Cardiac septum (tissue), 1 donor: ENCODE results near the gene SIRPG. TPM values are rescaled to one million over a fixed set of nuclear protein-coding genes. Genes with fewer than 3 reads are reported as not detected.
"Not testable (repeated sequence)": the region's sequence is repeated elsewhere in the genome, so short reads cannot be mapped to it uniquely, and the experiment has no call there.

Source experiments
- DNase-seq: peaks from one replicate; pipeline ENCODE4 v3.0.0-alpha.2; 2020; ENCODE audit warnings: low spot score
- intact Hi-C: fragments of 100-400 bp; cut with DNase I; formaldehyde crosslinking; loops from one replicate; pipeline ENCODE4 v1.14.0; 2022
- total RNA-seq: library from RNA; stranded (reverse); fragmentation: NEBNext Ultra II Directional; extraction: Animal tissue kit (Norgen Biotek cat#: 25700); gene quantifications from one replicate; pipeline ENCODE4 v1.2.1, GENCODE V29; 2021
- donor health status: DM: no; HTN: no; CAD: no.

Gene SIRPG
- total RNA-seq, 1 donor from 2014 or later: not detected

DNA sequence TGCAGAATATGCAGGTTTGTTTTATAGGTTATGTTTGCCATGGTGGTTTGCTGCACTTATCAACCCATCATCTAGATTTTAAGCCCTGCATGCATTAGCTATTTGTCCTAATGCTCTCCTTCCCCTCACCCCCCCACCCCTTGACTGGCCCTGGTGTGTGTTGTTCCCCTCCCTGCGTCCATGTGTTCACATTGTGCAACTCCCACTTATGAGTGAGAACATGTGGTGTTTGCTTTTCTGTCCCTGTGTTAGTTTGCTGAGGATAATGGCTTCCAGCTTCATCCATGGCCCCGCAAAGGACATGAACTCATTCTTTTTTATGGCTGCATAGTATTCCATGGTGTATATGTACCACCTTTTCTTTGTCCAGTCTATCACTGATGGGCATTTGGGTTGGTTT is 18.9 kb downstream of the SIRPG start:
- DNase-seq, intact Hi-C loops: not testable (repeated sequence)

DNA sequence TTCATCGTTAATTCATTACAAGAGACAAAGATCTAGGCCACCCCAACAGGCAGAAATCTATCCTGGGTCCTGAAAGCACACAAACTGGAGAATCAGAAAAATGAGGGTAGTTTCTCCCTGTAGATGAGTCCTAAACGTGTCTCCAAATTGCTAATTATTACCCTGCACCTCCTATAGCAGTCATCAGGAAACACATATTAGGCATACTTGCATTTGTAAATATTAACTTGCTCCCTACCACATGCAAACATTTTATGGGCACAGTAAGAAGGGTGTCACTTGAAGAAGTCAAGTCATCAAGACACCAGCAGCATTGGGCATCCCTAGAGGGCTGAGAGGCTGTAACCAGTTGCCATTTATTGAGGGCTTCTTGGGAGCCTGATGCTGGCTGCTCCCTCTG is 19.8 kb downstream of the SIRPG start:
- no peak for DNase-seq
- intact Hi-C loops: no loop called here

DNA sequence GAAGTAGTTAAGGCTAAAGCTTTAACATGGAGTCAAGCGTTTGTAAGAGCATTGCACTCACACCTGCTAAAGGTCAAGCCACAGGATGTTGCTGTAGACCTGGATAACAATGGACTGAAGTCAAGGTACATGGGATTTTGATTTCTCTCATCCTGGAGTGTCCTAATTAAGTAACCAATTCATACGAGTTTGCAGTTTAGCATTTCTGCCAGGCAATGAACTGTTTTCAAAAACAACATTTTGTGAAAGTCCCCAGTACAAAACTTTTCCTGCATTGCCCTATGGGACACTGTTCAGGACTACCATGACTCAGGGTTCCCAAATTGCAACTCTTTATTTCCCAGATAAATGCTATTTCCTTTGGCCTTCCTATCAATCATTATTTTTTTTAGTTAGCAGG is 20.4 kb downstream of the SIRPG start:
- no peak for DNase-seq
- intact Hi-C loops: no loop called here

DNA sequence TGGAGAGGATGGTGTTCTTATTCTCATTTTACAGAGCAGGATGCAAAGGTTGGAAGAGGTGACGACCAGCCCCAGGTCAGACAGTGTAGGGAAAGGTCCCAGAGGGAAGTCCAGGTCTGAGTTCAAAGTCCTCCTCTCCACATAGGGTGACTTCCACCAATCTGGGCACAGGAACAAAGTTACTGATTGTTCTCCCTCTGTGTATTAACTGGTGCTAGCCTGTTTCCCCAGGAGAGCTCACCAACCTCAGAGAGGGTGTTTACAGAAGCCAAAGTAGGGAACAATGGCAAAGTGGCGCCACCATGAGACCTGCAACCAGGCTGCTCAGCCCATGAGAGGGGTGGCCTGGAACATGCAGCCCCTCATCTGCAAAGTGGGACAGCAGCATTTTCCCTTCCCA is 21.0 kb downstream of the SIRPG start:
- no peak for DNase-seq

DNA sequence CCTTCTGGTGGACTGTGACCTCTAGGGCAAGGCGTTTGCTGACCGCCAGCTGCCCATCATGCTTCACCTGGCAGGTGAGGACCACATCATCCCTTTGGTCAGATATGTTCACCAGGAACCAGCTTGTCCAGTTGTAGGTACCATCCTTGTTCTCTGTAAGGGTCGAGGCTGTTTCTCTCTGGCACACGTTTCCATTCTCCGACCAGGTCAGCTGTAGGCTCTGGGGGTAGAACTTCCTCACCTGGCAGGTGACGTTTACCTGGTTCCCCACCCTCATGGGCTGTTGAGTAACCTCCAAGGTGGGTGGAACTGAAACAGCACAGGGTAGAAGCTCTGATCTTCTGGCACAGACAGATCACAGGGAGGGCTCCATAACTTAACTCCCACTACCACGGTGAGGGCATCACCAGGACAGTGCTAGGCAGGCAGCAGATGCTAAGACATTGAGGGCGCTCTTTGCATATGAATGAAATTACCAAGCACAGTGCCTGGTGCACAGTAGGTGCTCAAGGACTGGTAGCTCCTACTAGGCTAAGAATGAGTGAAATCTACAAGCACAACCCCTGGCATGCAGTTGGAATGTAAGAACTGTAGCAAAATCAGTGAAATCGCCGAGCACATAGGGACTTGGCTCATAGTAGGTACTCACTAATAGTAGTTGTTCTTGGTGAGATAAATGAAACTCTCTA is 22.1 kb downstream of the SIRPG start:
- intact Hi-C loops: no loop called here
- DNase-seq: no peak

More for the DNA sequence above, 21.0 kb downstream of the SIRPG start:
- intact Hi-C loops: no loop called here

DNA sequence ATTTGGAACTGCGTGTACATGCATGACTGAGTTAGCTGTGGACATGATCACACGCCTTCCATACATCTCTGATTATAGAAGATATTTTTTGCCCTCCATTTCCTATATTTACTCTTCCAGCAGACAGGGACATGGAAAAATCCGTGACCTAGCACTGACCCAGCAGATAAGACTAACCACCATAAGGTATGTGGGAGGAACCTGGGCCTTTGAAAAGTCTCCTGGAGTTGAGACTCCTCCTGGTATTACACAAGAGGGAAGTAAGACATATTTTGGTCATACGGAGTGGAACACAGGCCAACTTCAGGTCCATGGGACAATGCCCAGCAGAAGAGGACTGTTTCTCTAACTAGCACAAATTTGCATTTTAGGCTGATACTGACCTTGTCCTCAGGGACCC is 24.0 kb downstream of the SIRPG start:
- DNase-seq: no peak

DNA sequence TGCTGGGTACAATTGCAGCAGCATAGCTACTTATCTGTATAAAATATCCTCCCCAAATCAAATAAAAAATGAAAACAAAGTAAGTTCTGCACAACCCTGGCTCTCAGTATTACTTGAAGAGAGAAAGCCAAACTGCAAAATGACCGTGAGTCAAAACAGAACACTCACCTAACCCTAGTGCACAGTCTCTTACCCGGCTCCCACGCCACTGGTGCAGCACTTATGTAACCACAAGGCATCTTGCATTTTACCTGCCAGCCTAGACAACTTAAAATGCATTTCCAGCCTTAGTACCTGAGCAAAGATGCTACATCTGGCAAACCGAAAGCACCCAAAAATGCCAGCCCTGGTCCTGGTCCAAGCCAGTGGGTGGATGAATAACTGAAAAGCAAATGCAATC is 25.4 kb downstream of the SIRPG start:
- intact Hi-C loops: no loop called here
- DNase-seq: no peak

More for the DNA sequence above, 24.0 kb downstream of the SIRPG start:
- intact Hi-C loops: no loop called here

DNA sequence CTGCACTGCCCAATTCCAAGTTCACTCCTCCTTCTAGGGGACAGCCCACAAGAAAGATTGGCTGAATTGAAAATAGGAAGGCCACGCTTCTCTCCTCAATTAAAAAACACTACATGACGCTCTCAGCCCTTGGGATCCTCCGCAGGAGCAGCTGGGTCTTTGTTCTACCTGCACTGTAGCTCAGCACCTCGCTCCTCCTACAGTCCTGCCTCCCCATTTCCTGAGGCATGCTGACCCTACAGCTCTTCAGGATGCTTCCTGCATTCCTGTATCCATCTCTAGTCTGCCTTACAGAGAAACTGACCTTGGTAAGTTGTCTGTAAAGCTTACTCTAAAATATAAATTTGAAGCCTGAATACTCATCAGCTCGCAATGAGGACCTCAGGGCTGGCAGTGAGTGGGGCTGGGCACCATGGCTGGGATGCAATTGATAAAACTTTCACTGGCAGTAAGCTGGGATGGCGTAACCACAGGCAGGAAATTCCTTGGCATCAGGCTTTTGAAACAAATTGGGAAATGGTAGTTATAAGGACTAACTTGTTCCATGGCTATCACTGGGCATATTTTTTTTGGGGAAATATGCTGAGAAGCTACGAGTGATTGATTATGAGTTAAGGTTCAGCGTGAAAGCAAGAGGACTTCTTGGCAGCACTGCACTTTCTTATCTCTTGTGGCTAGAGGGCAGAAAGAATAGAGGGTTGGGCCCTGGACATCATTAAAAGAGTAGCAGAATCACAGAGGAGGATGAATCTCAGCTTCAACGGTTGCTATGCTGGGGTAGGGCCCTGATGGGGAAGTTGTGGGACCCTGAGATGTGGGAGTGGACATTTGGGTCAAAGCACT is 26.0 kb downstream of the SIRPG start:
- intact Hi-C loops: no loop called here
- DNase-seq: no peak

DNA sequence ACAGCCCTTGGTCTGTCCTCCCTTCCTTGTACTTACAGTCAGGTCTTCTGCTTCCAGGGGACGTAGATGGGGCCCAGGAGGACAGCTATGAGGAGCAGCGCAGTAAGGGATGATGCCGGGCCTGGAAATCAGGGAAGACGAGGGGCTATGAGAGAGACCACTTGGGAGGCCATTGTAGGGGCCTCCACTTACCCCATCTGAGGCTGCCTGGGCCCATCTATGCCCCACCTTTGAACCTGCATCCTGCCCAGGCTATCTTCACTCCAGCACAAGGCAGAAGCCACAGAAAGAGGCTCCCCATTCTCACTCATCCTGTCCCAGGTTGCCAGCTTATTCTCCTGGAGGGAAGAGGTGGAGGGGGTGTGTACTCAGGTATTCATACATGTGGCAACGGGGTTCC is 27.4 kb downstream of the SIRPG start:
- no peak for DNase-seq
- intact Hi-C loops: no loop called here

DNA sequence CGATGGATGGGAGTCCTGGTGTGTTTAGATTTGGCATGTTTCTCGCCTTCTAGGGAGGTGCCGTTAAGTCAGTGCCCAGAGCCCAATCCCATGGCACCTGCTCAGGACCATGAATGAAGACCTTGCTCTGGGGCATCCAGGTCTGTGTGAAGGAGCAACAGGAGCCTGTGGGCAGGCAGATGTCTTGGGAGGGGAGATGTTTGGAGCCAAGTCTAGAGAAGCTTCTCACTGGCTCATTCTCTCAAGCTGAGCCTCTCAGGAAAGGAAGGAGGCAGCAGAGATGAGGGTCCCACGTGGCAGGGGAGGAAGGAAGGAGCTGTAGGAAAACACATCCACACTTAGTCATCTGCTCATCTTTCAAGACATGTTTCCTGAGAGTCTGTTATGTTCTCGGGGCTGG is 28.3 kb downstream of the SIRPG start:
- intact Hi-C loops: no loop called here

DNA sequence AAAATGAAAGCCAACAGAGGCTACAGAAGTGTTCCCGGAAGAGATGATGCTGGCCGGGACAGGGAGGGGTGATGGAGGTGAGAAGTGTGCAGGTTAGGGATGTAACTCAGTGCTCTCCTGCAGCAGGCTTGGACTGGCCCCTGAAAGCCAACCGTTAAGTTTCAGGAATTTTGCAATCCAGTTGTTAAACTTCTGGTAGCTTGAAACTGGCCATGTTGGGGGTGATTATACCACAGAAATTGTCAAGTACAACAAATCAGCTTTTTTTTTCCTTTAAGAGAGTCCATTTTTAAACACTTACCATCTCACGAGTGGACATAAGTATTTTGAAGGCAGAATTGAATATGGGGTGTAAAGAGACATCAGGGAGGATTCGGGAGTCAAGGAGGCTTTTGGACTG is 29.0 kb downstream of the SIRPG start:
- no peak for DNase-seq
- intact Hi-C loops: no loop called here

More for the DNA sequence above, 28.3 kb downstream of the SIRPG start:
- no peak for DNase-seq

DNA sequence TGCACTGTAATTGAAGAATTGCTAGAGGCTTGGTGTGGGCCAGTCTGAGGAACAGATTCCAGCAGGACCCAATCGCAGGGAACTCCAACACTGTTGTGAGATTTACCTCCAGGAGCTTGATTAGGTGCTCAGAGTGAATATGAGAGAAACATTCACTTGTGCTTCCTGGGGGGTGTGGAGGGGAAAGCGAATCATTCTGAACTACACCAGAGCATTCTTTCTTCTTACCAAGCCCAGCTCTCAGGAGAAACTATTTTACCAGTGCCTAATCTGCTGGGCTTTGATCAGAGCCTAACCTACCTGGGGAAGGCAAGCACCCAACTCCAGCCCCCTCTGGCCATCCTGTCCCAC is 30.4 kb downstream of the SIRPG start:
- intact Hi-C loops: no loop called here

DNA sequence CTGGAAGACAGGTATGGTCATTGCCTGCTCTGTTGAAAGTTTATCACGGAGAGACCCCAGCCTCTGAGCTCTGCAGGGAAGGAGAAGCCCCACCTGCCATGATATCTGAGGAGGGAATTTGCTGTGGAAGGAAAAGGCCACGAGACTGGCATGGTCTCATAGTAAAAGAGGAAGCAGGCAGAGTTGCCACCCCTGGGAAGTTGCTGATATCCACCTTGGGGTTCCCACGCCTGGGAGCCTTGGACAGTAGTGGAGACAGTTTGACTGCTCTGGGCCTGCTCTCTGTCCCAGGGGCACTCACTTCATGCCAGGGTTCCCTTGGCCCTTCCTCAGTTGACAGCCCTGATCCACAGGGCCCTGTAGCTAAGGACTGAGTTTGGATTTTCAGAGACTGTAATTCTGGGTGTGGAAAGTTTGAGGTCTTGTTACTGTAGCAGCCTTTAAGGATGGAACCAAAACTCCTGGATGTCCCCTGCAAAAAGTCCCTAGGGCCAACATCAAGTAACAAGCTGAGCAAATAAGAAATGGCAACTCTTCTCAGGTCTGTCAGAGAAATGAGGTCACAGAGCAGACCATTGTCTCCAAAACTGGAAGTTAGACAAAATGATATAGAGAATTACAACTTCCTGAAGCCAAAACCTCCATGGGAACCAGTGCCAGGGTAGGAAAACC is 30.9 kb downstream of the SIRPG start:
- no peak for DNase-seq
- intact Hi-C loops: no loop called here

More for the DNA sequence above, 30.4 kb downstream of the SIRPG start:
- no peak for DNase-seq

DNA sequence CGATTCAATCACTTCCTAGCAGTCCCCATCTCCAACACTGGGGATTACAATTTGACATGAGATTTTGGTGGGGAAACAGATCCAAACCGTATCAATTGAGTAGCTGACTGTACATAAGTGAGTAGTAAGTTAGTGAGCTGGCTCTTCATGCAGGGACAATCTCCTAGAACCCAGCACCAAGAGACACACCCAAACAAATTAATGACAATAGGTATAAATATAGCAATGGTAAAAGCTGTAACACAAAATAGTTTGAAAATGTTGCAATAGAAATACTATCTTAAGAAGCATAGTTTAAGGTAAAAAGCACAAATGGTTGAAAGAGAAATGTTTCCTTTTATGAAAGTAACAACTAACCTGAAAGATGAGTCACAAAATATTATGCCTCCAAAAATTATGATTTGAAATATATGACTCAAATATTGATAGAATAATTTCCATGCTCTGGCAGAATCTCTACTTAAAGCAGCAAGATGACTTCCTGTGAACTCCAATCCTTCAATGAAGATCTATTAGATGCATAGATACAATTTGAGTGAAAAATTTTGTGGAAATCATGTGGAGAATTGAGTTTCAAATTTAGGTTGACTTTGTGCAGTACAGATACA is 32.4 kb downstream of the SIRPG start:
- intact Hi-C loops: no loop called here
- no peak for DNase-seq

DNA sequence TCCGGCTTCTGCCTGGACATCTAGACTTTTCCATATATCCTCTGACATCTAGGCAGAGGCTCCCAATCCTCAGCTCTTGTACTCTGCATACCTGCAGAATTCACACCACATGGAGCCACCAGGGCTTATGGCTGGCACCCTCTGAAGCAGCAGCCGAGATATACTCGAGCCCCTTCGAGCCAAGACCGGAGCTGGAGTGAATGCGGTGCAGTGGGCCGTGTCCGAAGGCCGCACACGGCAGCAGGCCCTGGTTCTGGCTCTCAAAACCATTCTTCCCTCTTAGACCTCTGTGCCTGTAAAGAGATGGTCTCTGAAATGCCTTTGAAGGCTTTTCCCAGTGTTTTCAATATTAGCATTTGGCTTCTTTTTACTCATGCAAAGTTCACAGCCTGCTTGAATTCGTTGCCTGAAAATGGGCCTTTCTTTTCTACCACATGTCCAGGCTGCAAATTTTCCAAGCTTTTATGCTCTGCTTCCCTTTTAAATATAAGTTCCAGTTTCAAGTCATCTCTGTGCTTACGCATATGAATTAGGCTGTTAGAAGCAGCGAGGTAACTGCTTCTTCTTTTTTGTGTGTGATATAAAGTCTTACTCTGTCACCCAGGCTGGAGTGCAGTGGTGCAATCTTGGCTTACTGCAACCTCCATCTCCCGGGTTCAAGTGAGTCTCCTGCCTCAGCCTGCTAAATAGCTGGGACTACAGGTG is 33.9 kb downstream of the SIRPG start:
- no peak for DNase-seq
- intact Hi-C loops: no loop called here

DNA sequence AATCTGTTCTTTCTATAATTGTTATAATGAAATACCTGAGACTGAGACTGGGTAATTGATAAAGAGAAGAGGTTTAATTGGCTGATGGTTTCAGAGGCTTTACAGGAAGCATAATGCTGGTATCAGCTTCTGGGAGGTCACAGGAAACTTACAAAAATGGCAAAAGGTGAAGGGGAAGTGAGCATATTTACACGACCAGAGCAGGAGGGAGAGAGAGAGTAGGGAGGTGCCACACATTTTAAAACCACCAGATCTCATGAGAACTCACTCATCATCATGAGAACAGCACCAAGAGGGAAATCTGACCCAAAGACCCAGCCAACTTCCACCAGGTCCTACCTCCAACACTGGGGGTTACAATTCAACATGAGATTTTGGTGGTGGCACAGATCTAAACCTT is 35.1 kb downstream of the SIRPG start:
- intact Hi-C loops: no loop called here
- no peak for DNase-seq

DNA sequence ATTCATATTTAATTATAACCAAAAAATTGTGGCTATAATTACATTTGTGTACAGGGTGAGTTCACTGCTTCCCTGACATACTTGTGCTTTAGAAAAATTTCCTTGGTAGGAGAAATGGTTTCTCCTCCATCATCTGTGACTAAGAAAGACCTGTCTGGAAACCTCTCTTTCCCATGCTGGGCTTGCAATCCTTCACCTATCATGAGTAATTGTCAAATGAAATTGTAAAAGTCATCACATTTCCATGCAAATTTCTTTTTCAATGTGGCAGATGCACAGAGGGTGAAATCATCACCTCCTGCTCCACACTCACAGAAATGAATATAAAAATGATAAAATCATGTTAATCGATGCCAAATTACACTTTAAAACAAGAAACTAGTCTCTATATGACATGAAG is 36.3 kb downstream of the SIRPG start:
- intact Hi-C loops: no loop called here
- DNase-seq: no peak

DNA sequence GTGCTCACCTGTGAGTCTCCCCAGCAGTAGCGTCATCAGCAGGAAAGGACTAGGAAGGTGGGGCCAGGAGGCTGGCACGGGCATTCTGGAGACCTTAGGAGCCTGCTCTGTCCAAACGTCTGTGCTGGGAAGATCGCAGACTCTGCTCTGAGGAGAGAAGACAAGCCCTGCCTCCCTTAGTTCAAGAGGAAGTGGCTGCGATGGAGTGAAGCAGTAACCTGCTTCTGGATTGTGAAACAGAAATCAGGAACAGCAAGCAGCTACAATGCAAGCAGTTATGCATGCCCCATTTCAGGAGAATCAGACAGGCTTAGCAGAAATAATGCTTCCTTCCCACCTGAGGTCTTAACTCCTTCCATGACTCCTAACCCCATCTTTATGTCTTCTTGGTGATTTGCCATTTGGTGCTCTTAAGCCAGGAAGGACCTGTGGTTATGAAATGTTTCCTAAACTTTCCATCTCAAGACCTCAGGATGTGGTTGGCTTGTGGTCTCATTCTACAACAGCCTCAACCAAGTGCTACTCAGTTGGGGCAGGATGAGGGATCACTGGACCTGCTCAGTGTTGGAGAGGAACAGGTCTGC is 37.6 kb downstream of the SIRPG start, which contains the start of gene SIRPB1:
SIRPB1 (minus strand) TSS at position 149 of the 584 bp plus-strand sequence; CDS start at position 84, 65 bp downstream.
- intact Hi-C loops: no loop called here
- DNase-seq: no peak

DNA sequence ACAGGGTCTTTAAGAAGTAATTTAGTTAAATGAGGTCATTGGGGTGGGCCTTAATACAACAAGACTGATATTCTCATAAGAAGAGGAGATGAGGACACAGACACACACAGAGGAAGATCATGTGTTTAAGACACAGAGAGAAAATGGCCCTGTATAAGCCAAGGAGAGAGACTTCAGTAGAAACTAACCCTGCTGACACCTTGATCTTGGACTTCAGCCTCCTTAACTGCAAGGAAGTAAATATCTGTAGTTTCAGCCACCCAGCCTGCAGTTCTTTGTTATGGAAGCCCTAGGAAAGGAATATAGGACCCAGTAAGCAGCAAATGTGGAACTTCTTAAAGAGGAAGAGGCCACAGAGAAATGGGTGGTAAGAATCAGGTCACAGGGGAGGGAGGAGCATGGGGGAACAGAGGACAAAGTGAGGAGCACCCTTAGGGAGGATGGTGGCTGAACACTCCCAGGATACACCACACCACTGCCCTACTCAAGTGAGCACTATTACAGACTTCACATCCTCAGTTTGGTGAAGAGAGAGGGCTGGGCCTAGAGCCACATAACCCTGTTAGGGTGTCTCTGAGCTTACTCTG is 38.5 kb downstream of the SIRPG start:
- intact Hi-C loops: no loop called here
- no peak for DNase-seq
